Measurements from ENCODE around the gene KCNN2.

Gene KCNN2

GRCh38 chr5:114361724-114362196 lies at the start of gene KCNN2:
KCNN2 (plus strand) TSS chr5:114362070; CDS start chr5:114362140, 70 bp downstream.
- peak; percentile 34 to 93 (median 81) for DNase-seq

- DNase-seq: no peak
Measured at GRCh38 chr5:114312658-114313057, 49.2 kb upstream of the KCNN2 start.

GRCh38 chr5:114314061-114314460 lies 47.8 kb upstream of the KCNN2 start:
- DNase-seq: no peak

- no peak for DNase-seq
Measured at GRCh38 chr5:114316167-114316566, 45.7 kb upstream of the KCNN2 start.

- DNase-seq: no peak
Measured at GRCh38 chr5:114317751-114318150, 44.1 kb upstream of the KCNN2 start.

- DNase-seq: no peak
Measured at GRCh38 chr5:114319236-114319635, 42.6 kb upstream of the KCNN2 start.

- no peak for DNase-seq
Measured at GRCh38 chr5:114319821-114320220, 42.0 kb upstream of the KCNN2 start.

GRCh38 chr5:114324282-114324681 lies 37.6 kb upstream of the KCNN2 start:
- no peak for DNase-seq

GRCh38 chr5:114325541-114325940 lies 36.3 kb upstream of the KCNN2 start:
- no peak for DNase-seq

- DNase-seq: no peak
Measured at GRCh38 chr5:114327474-114327873, 34.4 kb upstream of the KCNN2 start.

- DNase-seq: no peak
Measured at GRCh38 chr5:114327987-114328386, 33.9 kb upstream of the KCNN2 start.

- no peak for DNase-seq
Measured at GRCh38 chr5:114330916-114331531, 30.8 kb upstream of the KCNN2 start.

GRCh38 chr5:114332493-114332892 lies 29.4 kb upstream of the KCNN2 start:
- no peak for DNase-seq

GRCh38 chr5:114332925-114333324 lies 28.9 kb upstream of the KCNN2 start:
- no peak for DNase-seq

- DNase-seq: no peak
Measured at GRCh38 chr5:114335391-114335790, 26.5 kb upstream of the KCNN2 start.

- no peak for DNase-seq
Measured at GRCh38 chr5:114339108-114339507, 22.8 kb upstream of the KCNN2 start.

- no peak for DNase-seq
Measured at GRCh38 chr5:114346181-114346580, 15.7 kb upstream of the KCNN2 start.

GRCh38 chr5:114355086-114355830 lies 6.6 kb upstream of the KCNN2 start:
- DNase-seq: no peak

GRCh38 chr5:114358329-114358728 lies 3.5 kb upstream of the KCNN2 start:
- DNase-seq: no peak

GRCh38 chr5:114360357-114360756 lies 1.5 kb upstream of the KCNN2 start:
- DNase-seq: no peak

- DNase-seq: peak in 9 of 14 donors; percentile 26 to 77 (median 50)
Measured at GRCh38 chr5:114360816-114361723, 800 bp upstream of the KCNN2 start.

- peak in 3 of 14 donors; percentile 21 to 69 (median 49) for DNase-seq
Measured at GRCh38 chr5:114362197-114362976, 517 bp downstream of the KCNN2 start.
